ENCODE measurements around the gene ZNF580.

Gene ZNF580

GRCh38 chr19:55640577-55641425, at the start of gene ZNF580:
Gene ZNF580, plus strand, starts transcription at chr19:55641002. Its CDS starts 1,507 bp downstream, at chr19:55642509.
- no peak for TF ChIP-seq CTCF (IDR thresholded peaks at IDR 0.05; ENCODE audit: low read depth, low read length, missing control alignments)
- DNase-seq (ENCODE audit: low read depth): no peak
- peak within 1 kb of the TSS; percentile 71 for H3K4me3 ChIP-seq (ENCODE audit: low read depth, low read length)

- TF ChIP-seq CTCF (IDR thresholded peaks at IDR 0.05; ENCODE audit: low read depth, low read length, missing control alignments): no peak
- no peak for DNase-seq (ENCODE audit: low read depth)
- no peak overlapping the region for H3K4me3 ChIP-seq (ENCODE audit: low read depth, low read length)
These were observed 49.2 kb upstream of the ZNF580 start for GRCh38 chr19:55591555-55591954.

- TF ChIP-seq CTCF (IDR thresholded peaks at IDR 0.05; ENCODE audit: low read depth, low read length, missing control alignments): no peak
- DNase-seq (ENCODE audit: low read depth): no peak
- H3K4me3 ChIP-seq (ENCODE audit: low read depth, low read length): no peak overlapping the region
These were observed 48.3 kb upstream of the ZNF580 start for GRCh38 chr19:55592391-55593090.

GRCh38 chr19:55593096-55593772, 47.6 kb upstream of the ZNF580 start:
- no peak overlapping the region for H3K4me3 ChIP-seq (ENCODE audit: low read depth, low read length)
- DNase-seq (ENCODE audit: low read depth): no peak
- TF ChIP-seq CTCF (IDR thresholded peaks at IDR 0.05; ENCODE audit: low read depth, low read length, missing control alignments): no peak

GRCh38 chr19:55594996-55595545, 45.7 kb upstream of the ZNF580 start:
- H3K4me3 ChIP-seq (ENCODE audit: low read depth, low read length): no peak overlapping the region
- no peak for DNase-seq (ENCODE audit: low read depth)
- no peak for TF ChIP-seq CTCF (IDR thresholded peaks at IDR 0.05; ENCODE audit: low read depth, low read length, missing control alignments)

GRCh38 chr19:55596304-55596703, 44.5 kb upstream of the ZNF580 start:
- no peak for TF ChIP-seq CTCF (IDR thresholded peaks at IDR 0.05; ENCODE audit: low read depth, low read length, missing control alignments)
- DNase-seq (ENCODE audit: low read depth): no peak
- H3K4me3 ChIP-seq (ENCODE audit: low read depth, low read length): no peak overlapping the region
